NCI-H1105 (cell line): Measurements from ENCODE around the gene CLDN4.
A peak's percentile ranks its signal among the peaks of the same experiment; 100 is the strongest.
"Not testable (repeated sequence)": the region's sequence is repeated elsewhere in the genome, so short reads cannot be mapped to it uniquely, and the experiment has no call there.

Source experiments
- DNase-seq: peaks from one replicate; lab custom pipeline; 2025; lab: John Stamatoyannopoulos, UW

CLDN4 gene

GRCh38 chr7:73844131-73844547 lies 13.3 kb downstream of the CLDN4 start:
- DNase-seq = no peak

DNA sequence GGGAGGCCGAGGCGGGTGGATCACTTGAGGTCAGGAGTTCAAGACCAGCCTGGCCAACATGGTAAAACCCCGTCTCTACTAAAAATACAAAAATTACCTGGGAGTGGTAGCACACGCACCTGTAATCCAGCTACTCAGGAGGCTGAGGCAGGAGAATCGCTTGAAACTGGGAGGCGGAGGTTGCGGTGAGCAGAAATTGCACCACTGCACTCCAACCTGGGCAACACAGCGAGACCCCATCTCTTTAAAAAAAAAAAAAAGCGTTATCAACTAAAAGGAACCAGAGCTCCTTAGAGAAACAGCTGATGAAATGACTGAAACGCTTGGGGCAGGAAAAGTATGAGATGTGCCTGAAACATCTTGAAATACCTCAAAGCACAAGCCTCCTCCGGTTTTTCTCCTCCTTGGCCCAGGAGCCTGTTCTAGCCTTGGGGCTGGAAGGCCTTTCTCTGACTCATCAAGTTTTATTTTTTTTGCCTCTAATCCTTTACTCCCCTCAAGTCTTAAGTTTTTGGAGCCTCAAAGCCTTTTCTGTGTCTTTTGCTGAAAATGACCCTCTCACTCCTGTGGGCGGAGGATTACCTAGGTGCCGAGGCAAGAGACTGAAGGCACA lies 14.2 kb downstream of the CLDN4 start:
- DNase-seq = no peak

DNA sequence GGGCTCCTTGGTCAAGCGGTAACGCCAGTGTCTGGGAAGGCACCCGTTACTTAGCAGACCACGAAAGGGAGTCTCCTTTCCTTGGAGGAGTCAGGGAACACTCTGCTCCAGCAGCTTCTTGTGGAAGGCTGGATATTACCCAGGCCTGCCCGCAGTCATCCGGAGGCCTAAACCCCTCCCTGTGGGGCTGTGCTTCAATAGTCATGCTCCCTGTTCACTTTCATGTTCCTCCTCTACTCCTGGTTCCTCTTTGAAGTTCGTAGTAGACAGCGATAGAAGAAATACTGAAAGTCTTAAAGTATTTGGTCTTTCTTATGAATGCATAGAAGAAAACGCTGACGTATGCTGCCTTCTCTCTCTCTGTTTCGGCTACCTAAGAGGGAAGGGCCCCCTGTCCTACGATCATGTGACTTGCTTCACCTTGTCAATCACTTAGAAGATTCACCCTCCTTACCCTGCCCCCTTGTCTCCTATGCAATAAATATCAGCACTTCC lies 15.0 kb downstream of the CLDN4 start:
- not testable (repeated sequence) for DNase-seq

DNA sequence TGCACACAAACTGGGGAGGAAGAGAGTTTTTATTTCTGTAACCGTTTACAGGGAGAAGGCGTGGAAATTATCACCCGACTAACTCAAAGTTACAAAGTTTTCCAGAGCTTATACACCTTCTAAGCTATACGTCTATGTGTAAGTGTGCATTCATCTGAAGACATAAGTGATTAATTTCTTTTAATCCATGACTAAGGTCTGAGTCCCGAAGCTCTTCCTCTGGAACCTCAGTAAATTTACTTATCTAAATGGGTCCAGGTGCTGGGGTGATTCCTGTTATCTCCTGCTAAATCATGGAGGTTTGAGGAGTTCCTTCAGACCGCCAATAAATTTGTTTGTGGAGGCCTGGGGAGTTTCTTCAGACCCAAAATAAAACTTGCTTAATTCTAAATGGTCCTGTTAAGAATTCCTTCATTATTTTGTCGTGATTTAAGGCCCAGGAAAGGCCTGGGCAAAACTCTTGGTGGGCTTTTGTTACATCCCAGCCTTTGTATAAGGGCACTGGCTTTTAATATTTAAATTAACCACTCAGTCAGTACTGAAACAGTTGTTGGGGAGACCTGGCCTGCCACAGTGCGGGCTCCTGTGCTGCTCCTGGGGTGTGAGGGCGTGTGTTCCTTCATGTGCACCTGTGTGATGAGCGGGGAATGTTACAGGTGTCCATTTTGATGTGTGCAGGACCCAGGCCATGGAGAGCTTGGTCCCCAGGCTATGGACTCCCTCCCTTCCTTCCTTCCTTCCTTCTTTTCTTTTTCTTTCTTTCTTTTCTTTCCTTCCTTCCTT lies 17.3 kb downstream of the CLDN4 start:
- DNase-seq = no peak

DNA sequence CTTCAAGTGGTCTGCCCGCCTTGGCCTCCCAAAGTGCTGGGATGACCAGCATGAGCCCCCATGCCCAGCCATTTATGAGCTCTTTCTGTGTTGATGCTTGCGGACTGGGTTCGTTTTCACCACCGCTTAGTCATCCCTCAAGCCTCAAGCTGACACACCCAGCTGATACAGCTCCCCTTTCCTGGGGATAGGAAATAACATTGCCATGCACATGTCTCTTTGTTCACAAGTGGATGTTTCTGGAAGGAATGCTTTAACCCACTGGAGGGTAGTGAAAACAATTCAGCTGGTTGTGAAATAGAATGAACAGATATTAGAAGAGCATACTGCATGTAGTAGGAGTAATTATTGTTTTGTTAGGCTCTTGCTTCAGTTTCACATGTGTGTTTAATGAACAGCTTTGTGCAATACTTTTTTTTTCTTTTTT lies 20.0 kb downstream of the CLDN4 start:
- DNase-seq = no peak

GRCh38 chr7:73851410-73852338 lies 20.9 kb downstream of the CLDN4 start:
- no peak for DNase-seq

GRCh38 chr7:73852500-73852899 lies 21.7 kb downstream of the CLDN4 start:
- DNase-seq = no peak

DNA sequence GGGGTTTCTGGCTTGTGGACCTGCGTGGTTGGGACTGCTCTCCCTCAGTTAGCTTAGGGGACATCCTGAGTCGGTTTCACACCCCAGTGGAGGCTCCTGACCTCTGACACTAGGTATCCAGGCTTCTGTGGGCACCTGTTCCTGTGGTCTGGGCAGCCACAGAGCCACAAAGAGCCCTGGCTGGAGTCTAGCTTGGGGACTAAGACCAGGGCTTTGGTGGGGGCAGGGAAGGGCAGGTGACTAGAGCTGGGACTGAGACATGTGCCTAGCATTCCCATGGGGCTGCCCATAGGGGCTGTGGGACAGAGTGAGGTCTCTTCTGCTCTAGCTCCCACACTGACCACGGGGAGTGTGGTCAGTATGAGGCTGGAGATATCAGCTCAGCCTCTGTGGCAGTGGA lies 26.1 kb downstream of the CLDN4 start:
- no peak for DNase-seq

- no peak for DNase-seq
Measured at GRCh38 chr7:73858807-73859206, 28.0 kb downstream of the CLDN4 start.

GRCh38 chr7:73860859-73861258 lies 30.1 kb downstream of the CLDN4 start, which contains the start of gene TMEM270:
Gene TMEM270, plus strand, starts transcription at chr7:73861159. Its CDS starts 36 bp downstream, at chr7:73861195.
- no peak for DNase-seq

DNA sequence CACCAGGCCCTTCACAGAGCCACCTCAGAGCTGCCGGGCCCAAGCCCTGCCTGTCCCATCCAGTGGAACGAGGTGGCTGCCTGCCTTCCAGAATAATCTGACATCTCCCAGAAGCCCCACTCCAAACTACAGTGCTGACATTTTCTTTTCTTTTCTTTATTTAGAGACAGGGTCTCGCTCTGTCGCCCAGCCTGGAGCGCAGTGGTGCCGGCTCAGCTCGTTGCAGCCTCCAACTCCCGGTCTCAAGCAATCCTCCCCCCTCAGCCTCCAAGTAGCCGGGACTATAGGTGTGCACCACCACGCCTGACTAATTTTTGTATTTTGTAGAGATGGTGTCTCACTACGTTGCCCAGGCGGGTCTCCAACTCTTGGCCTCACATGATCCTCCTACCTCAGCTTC lies 30.5 kb downstream of the CLDN4 start:
- DNase-seq = no peak

DNA sequence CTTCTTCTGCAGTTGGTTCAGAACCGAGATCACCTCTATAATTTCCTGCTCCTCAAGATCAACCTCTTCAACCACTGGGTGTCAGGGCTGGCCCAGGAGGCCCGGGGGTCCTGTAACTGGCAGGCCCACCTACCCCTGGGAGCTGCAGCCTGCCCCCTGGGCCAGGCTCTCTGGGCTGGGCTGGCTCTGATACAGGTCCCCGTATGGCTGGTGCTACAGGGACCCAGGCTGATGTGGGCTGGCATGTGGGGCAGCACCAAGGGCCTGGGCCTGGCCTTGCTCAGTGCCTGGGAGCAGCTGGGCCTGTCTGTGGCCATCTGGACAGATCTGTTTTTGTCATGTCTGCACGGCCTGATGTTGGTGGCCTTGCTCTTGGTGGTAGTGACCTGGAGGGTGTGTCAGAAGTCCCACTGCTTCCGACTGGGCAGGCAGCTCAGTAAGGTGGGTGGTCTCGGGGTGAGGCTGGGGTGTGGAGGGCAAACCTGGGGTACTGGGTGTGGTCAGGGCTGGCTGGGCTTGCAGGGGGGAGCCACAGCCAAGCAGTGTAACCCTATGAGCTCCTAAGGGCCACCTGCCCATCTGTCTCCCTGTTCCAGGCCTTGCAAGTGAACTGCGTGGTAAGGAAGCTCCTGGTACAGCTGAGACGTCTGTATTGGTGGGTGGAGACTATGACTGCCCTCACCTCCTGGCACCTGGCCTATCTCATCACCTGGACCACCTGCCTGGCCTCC lies 34.4 kb downstream of the CLDN4 start:
- no peak for DNase-seq

DNA sequence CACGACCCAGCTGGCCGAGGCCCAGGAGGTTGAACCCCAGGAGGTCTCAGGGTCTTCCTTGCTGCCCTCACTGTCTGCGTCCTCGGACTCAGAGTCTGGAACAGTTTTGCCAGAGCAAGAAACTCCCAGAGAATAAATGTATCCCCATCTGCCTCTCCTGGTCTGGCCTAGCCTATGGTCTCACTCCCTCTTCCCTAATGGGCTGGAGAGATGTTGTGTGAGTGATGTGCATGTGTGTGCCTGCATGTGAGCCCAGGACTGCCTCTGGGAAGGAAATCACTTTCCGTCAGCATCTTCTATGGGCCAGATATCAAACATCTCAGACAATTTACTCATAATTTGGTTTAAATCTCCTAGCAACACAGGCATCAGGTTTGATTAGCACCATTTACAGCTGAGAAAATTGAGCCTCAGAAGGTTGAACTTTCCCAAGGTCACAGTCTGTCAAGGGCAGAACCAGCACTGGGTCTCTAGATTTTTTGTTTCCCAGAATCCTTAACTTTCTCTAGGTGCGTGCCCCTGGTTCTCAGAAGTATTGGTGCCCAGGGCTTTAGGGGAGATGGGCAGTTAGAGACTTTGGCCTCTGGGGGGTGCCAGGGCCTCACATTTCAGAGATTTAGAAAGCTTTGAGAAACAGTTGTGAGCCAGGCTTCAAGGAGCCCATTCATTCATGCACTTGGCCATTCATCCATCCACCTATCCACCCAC lies 35.1 kb downstream of the CLDN4 start:
- DNase-seq = peak; percentile 11

- DNase-seq = no peak
Measured at GRCh38 chr7:73866446-73866767, 35.6 kb downstream of the CLDN4 start.

GRCh38 chr7:73869011-73869798 lies 38.4 kb downstream of the CLDN4 start:
- DNase-seq = no peak

- no peak for DNase-seq
Measured at GRCh38 chr7:73870041-73870492, 39.3 kb downstream of the CLDN4 start.

DNA sequence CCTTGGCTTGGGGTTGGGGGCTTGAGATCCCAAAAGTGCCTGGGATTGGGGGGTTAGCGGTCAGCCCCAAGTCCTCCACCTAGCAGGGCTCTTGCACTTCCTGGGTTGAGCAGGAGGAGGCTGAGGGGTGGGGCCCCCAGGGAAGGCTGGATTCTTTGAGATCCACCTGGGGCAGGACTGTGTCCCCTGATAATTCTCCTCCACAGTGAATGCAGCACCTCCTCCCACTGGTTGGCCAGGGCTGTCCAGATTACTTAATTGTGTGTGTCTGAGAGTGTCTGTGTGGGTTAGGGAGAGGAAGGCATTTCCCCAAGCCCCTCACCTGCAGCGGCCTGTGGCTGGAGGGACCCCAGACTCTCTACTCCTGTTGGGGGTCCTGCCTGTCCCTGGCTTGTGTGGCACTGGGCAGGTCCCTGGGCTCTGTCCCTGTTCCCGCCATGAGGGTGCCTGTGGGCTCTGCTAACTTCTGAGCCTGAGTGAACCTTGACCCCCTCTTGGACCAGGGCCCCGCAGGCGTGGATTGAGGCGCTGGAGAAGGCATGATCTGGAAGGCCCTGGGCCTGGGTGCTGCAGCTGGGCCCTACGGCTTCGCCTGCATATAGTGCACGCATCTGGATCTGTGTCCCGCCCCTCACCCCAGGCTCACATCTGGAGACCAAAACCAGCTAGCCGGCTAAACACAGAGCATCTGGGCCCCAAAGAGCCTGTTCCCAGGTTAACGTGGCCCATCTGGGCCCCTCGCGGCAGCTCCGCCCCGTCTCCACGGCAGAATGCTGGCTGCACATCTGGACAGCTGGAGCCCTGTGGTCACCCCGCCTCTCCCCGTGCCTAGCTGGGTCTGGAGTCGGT lies 40.6 kb downstream of the CLDN4 start:
- DNase-seq = no peak

- no peak for DNase-seq
Measured at GRCh38 chr7:73872056-73872908, 41.5 kb downstream of the CLDN4 start.
